ENCODE results near the gene C1QL4.

Gene C1QL4

GRCh38 chr12:49341777-49342065 is 4.7 kb upstream of the C1QL4 start:
- TF ChIP-seq CTCF (conservative IDR thresholded peaks at IDR 0.05), result no peak
- no peak overlapping the region for H3K27ac ChIP-seq

- TF ChIP-seq CTCF (conservative IDR thresholded peaks at IDR 0.05), result no peak
- no peak overlapping the region for H3K27ac ChIP-seq
Measured at GRCh38 chr12:49340971-49341776, 4.2 kb upstream of the C1QL4 start.

- no peak for TF ChIP-seq CTCF (conservative IDR thresholded peaks at IDR 0.05)
- no peak overlapping the region for H3K27ac ChIP-seq
Measured at GRCh38 chr12:49340095-49340870, 3.3 kb upstream of the C1QL4 start.

- TF ChIP-seq CTCF (conservative IDR thresholded peaks at IDR 0.05), result no peak
- H3K27ac ChIP-seq, result no peak overlapping the region
Measured at GRCh38 chr12:49339464-49339861, 2.5 kb upstream of the C1QL4 start.

GRCh38 chr12:49338830-49339463 is 2.0 kb upstream of the C1QL4 start:
- H3K27ac ChIP-seq, result no peak overlapping the region
- no peak for TF ChIP-seq CTCF (conservative IDR thresholded peaks at IDR 0.05)

GRCh38 chr12:49335955-49336644 is 888 bp downstream of the C1QL4 start:
- H3K27ac ChIP-seq, result no peak overlapping the region; the same call in 1 of the 2 replicates
- TF ChIP-seq CTCF (conservative IDR thresholded peaks at IDR 0.05), result no peak

All from VCaP (cell line).